Activated CD4-positive, alpha-beta T cell treated with anti-CD3 and anti-CD28 coated beads, Interleukin-2, amount 50 U/mL, for 48 hours (primary cell): ENCODE results near the gene NOP9.

Experiments
- DNase-seq, 2 experiments: peaks; one replicate each; pipeline ENCODE4 v3.0.0-alpha.2; 2020

Gene NOP9

DNA sequence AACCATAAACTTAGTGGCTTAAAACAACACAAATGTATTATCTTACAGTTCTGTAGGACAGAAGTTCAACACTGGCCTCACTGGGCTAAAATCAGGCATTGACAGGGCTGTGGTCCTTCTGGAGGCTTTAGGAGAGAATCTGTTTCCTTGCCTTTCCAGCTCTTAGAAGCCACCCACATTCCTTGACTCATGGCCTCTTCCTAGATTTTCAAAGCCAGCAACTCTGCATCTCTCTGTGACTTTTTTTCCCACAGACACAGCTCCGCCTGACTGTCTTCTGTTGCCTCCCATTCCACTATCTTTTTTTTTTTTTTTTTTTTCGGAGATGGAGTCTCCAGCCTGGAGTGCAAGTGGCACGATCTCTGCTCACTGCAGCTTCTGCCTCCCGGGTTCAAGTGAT lies 56.6 kb downstream of the NOP9 start:
- no peak for DNase-seq
